ENCODE data around the gene DKKL1.

The DKKL1 gene

DNA sequence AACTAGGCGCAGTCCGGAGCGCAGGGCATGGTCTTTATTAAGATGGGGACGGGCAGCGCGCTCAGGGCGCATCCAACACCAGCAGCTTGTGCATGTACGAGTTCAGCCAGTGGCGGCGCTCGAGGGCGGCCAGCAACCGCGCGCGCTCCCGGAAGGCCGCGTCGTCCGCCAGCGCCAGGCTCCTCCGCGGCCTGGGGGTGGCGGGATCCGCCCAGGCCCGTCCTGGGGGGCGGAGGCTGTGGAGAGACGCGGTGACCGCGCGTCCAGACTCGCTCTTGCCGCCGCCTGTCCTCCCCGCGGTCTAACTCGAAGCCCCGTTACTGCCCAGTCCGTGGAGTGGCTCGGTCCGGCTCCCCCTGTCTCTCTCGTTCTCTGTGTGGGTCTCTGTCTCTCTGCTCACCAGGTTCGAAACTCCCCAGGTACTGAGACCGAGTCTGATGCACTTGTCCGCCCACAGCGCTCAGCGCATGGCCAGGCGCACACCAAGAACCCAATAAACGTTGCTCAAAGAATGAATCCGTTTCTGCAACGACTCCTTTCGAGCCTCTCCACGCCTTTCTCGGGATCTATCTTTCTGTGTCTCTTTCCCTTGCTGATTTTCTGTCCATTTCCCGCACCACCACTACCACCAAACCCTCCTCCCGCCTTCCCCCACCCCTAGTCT lies 58.9 kb downstream of the DKKL1 start:
- peak; percentile 55 for DNase-seq

GRCh38 chr19:49423071-49423984 lies 59.7 kb downstream of the DKKL1 start, which contains the start of gene PTH2:
PTH2 (minus strand) TSS chr19:49423441; CDS start chr19:49423339, 102 bp downstream.
- DNase-seq, result no peak

- DNase-seq, result no peak
Measured at GRCh38 chr19:49423985-49424303, 60.3 kb downstream of the DKKL1 start.

Data from inflammatory macrophage treated with lipopolysaccharide for 4 hours (primary cell).